BE2C (cell line): ENCODE data around the gene MKRN1.

Source experiments
- DNase-seq: peaks from one replicate; pipeline ENCODE4 v3.0.0-alpha.2; 2020
- H3K27me3 ChIP-seq: fragments of 250-450 bp; sonication (Bioruptor Pico); 2 replicates; pipeline ENCODE4 v1.5.1; 2020; ENCODE audit warnings: mild to moderate bottlenecking
- H3K36me3 ChIP-seq: fragments of 250-450 bp; sonication (Bioruptor Pico); 2 replicates; pipeline ENCODE4 v1.5.1; 2020; ENCODE audit warnings: mild to moderate bottlenecking
- H3K4me1 ChIP-seq: fragments of 250-450 bp; sonication (Bioruptor Pico); 2 replicates; pipeline ENCODE4 v1.5.1; 2020
- H3K4me3 ChIP-seq: 2 replicates; pipeline ENCODE4 v1.5.1; 2011; ENCODE audit warnings: low read depth, low read length
- H3K9me3 ChIP-seq: fragments of 250-450 bp; sonication (Bioruptor Pico); 2 replicates; pipeline ENCODE4 v1.5.1; 2020
- TF ChIP-seq, protein P1 (sequence below): IDR thresholded peaks from 2 replicates; pipeline ENCODE4 v1.5.1; 2012; ENCODE audit warnings: mild to moderate bottlenecking, low read depth, low read length

MKRN1 gene

DNA sequence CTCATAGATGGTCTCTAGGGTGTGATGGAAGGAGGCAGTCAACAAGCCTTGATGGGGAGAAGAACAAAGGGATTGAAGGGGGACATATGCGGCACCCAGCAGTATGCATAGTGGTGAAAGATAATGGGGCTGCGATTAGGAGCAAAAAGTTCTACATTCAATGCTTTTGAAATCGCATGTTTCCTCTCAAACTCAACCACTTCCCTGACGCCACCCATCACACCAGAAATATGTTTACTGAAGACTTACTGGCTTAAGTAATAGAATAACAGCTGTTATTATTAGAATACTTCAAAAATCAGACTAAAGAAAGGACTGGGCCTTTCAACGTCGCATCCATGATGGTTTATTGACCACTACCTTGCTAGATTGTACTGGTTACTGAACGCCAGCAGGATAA lies 31.5 kb downstream of the MKRN1 start:
- TF ChIP-seq, protein P1, sequence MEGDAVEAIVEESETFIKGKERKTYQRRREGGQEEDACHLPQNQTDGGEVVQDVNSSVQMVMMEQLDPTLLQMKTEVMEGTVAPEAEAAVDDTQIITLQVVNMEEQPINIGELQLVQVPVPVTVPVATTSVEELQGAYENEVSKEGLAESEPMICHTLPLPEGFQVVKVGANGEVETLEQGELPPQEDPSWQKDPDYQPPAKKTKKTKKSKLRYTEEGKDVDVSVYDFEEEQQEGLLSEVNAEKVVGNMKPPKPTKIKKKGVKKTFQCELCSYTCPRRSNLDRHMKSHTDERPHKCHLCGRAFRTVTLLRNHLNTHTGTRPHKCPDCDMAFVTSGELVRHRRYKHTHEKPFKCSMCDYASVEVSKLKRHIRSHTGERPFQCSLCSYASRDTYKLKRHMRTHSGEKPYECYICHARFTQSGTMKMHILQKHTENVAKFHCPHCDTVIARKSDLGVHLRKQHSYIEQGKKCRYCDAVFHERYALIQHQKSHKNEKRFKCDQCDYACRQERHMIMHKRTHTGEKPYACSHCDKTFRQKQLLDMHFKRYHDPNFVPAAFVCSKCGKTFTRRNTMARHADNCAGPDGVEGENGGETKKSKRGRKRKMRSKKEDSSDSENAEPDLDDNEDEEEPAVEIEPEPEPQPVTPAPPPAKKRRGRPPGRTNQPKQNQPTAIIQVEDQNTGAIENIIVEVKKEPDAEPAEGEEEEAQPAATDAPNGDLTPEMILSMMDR = no peak
- Histone ChIP-seq H3K36me3 (no peaks in the 10 kb centered on the region), H3K9me3 (no peaks in the 10 kb centered on the region), H3K4me1 (no peaks in the 10 kb centered on the region), H3K27me3 (no peaks in the 10 kb centered on the region), H3K4me3 (no peak overlapping the region)
- no peak for DNase-seq

DNA sequence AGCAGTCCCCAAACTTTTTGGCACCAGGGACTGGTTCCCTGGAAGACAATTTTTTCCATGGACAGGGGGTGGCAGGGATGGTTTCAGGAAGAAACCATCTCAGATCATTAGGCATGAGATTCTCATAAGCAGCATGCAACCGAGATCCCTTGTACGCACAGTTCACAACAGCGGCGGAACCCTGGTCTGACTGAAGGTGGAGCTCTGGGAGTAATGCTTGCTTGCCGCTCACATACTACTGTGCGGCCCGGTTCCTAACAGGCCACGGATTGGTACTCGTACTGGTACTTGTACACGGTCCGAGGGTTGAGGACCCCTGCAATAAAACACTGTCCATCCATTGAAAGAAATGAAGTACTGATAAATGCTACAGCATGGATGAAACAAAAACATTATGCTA lies 32.8 kb downstream of the MKRN1 start:
- Histone ChIP-seq H3K36me3 (no peaks in the 10 kb centered on the region), H3K9me3 (no peaks in the 10 kb centered on the region), H3K27me3 (no peaks in the 10 kb centered on the region), H3K4me1 (no peaks in the 10 kb centered on the region), H3K4me3 (no peak overlapping the region)
- TF ChIP-seq, protein P1 = no peak
- no peak for DNase-seq

DNA sequence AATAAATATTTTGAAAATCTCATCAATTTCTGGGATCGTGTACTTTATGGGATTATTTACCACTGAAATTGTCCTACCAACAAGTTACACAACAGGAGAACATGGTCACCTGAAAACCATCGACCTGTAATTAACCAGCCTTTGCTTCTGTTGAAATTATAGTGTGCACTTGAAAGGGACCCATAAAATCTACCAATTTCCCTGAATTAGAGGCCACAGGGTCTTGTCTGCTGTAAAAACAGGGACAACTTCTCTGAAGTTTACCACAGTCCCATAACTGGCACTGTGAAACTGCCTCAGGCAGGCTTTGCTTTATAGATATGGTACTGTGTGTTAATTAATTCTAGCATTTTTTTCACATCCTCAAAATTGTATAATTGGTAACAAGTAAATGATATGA lies 37.8 kb downstream of the MKRN1 start:
- Histone ChIP-seq H3K4me1 (no peaks in the 10 kb centered on the region), H3K9me3 (no peaks in the 10 kb centered on the region), H3K36me3 (no peaks in the 10 kb centered on the region), H3K4me3 (no peak overlapping the region), H3K27me3 (no peaks in the 10 kb centered on the region)
- TF ChIP-seq, protein P1 = no peak
- no peak for DNase-seq

DNA sequence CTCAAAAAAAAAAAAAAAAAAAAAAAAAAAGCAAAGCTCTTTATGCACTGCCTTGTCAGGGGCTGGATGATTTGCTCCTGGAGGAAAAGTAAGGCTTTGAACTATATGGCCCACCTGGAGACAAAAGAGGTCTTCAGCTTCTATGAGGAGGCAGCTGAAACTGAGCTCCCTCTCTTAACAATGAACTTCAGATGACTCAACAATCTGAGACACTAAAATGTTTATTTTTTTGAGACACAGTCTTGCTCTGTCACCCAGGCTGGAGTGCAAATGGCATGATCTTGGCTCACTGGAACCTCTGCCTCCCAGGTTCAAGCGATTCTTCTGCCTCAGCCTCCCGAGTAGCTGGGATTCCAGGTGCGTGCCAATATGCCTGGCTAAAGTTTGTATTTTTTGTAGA lies 38.7 kb downstream of the MKRN1 start:
- DNase-seq = no peak
- H3K4me3 ChIP-seq = no peak overlapping the region

DNA sequence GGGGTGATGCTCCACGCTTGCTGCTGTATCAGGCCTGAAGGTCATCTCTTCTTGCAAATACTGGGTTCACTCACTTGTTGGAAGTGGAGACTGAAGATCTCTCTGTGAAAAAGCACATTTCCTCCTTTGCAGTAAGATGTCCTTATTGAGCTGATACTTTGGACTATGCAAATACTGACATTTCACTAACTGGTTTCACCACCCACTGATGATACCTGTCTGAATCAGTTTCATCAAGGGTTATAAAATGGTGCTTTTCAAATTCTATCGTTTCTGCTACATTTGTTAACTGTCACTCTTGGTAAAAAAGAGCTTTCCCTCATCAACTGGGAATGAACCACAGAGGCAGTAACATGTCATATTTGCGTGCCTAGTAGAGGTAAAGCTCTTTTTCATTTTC lies 39.9 kb downstream of the MKRN1 start:
- Histone ChIP-seq H3K9me3 (no peaks in the 10 kb centered on the region), H3K36me3 (no peaks in the 10 kb centered on the region), H3K4me1 (no peaks in the 10 kb centered on the region), H3K4me3 (no peak overlapping the region), H3K27me3 (no peaks in the 10 kb centered on the region)
- DNase-seq = no peak
- TF ChIP-seq, protein P1 = no peak

More for the DNA sequence above, 38.7 kb downstream of the MKRN1 start:
- Histone ChIP-seq H3K36me3 (no peaks in the 10 kb centered on the region), H3K9me3 (no peaks in the 10 kb centered on the region), H3K27me3 (no peaks in the 10 kb centered on the region), H3K4me1 (no peaks in the 10 kb centered on the region)
- TF ChIP-seq, protein P1 = no peak

DNA sequence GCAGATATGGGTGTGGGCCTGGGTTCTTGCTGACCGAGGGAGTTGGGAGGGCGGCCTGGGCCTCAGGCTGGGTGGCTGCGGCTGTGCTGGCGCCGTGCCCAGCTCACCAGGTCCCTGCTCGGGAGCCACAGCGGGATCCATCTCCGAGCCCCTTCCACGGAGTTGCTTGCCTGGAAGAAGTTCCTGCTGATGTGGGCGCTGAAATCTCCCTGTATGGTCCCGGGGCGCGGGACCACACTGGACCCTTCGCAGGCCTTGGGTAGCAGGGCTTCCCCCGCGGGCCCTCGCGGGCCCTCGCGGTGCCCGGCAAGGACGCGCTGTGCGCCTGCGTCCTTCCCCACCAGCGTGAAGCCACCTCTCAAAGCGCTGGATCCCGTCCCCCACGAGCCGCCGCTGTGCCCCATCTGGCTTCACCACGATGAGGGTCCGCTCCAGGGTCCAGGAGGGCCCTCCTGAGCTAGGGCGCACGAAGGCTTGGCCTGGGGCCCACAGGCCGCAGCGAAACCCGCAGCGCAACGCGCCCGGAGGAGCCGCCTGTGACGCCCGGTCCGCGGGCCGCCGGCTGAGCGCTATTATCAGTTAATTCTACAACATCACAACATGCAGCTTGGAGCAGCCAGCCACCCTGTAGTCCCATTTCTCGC lies 43.9 kb downstream of the MKRN1 start:
- TF ChIP-seq, protein P1 = no peak
- Histone ChIP-seq H3K36me3 (no peaks in the 10 kb centered on the region), H3K27me3 (no peaks in the 10 kb centered on the region), H3K4me3 (no peak overlapping the region), H3K4me1 (no peaks in the 10 kb centered on the region), H3K9me3 (no peaks in the 10 kb centered on the region)
- peak; percentile 51 for DNase-seq
